HL-60/S4 (cell line): ENCODE data around the gene KRT8.

Source experiments
- in situ Hi-C: fragments of 300-500 bp; cut with MboI; formaldehyde crosslinking; loops from 2 replicates; pipeline ENCODE4 v1.14.3; 2022; ENCODE audit warnings: low sequenced_read_pairs

The KRT8 gene

GRCh38 chr12:52925717-52926595 is 21.1 kb upstream of the KRT8 start:
- in situ Hi-C loops = no loop called here

- in situ Hi-C loops = no loop called here
Measured at GRCh38 chr12:52924764-52925716, 20.2 kb upstream of the KRT8 start.

GRCh38 chr12:52921488-52922165 is 16.8 kb upstream of the KRT8 start:
- in situ Hi-C loops = no loop called here

GRCh38 chr12:52920937-52921336 is 16.1 kb upstream of the KRT8 start:
- in situ Hi-C loops = no loop called here

- in situ Hi-C loops = no loop called here
Measured at GRCh38 chr12:52918784-52919183, 13.9 kb upstream of the KRT8 start.

- in situ Hi-C loops = no loop called here
Measured at GRCh38 chr12:52918351-52918750, 13.5 kb upstream of the KRT8 start.

GRCh38 chr12:52917800-52918199 is 12.9 kb upstream of the KRT8 start:
- in situ Hi-C loops = no loop called here

GRCh38 chr12:52916216-52916615 is 11.3 kb upstream of the KRT8 start:
- in situ Hi-C loops = no loop called here

GRCh38 chr12:52915637-52916036 is 10.8 kb upstream of the KRT8 start:
- in situ Hi-C loops = no loop called here

- in situ Hi-C loops = no loop called here
Measured at GRCh38 chr12:52914576-52915121, 9.8 kb upstream of the KRT8 start.

GRCh38 chr12:52913431-52913821 is 8.6 kb upstream of the KRT8 start:
- in situ Hi-C loops = no loop called here

- in situ Hi-C loops = no loop called here
Measured at GRCh38 chr12:52912711-52913430, 8.0 kb upstream of the KRT8 start.

- in situ Hi-C loops = no loop called here
Measured at GRCh38 chr12:52910248-52910883, 5.5 kb upstream of the KRT8 start.

- in situ Hi-C loops = no loop called here
Measured at GRCh38 chr12:52909796-52910195, 4.9 kb upstream of the KRT8 start.

- in situ Hi-C loops = no loop called here
Measured at GRCh38 chr12:52909331-52909730, 4.5 kb upstream of the KRT8 start.

- in situ Hi-C loops = no loop called here
Measured at GRCh38 chr12:52907092-52907810, 2.4 kb upstream of the KRT8 start.

GRCh38 chr12:52906191-52906601 is 1.3 kb upstream of the KRT8 start:
- in situ Hi-C loops = no loop called here

- in situ Hi-C loops = no loop called here
Measured at GRCh38 chr12:52903855-52904508, 894 bp downstream of the KRT8 start.
